IPS-18a (cell line): ENCODE data around the gene CA12.
"Not testable (repeated sequence)": the region's sequence is repeated elsewhere in the genome, so short reads cannot be mapped to it uniquely, and the experiment has no call there.

ENCODE experiments used
- H3K27ac ChIP-seq: one replicate; pipeline ENCODE4 v1.5.1; 2013; ENCODE audit warnings: low read length
- H3K27me3 ChIP-seq: one replicate; pipeline ENCODE4 v1.6.1; 2013; ENCODE audit warnings: mild to moderate bottlenecking, low read length; ENCODE audit not compliant: control insufficient read depth, insufficient read depth
- H3K36me3 ChIP-seq: one replicate; pipeline ENCODE4 v1.6.1; 2013; ENCODE audit warnings: low read depth, low read length; ENCODE audit not compliant: control insufficient read depth
- H3K4me1 ChIP-seq: one replicate; pipeline ENCODE4 v1.6.1; 2013; ENCODE audit warnings: low read depth, low read length; ENCODE audit not compliant: control insufficient read depth
- H3K4me3 ChIP-seq: one replicate; pipeline ENCODE4 v1.5.1; 2013; ENCODE audit warnings: low read length
- H3K9ac ChIP-seq: one replicate; pipeline ENCODE4 v1.6.1; 2013; ENCODE audit warnings: mild to moderate bottlenecking, low read length, moderate library complexity
- H3K9me3 ChIP-seq: one replicate; pipeline ENCODE4 v1.6.1; 2013; ENCODE audit warnings: low read depth, low read length; ENCODE audit not compliant: control insufficient read depth

Gene CA12

DNA sequence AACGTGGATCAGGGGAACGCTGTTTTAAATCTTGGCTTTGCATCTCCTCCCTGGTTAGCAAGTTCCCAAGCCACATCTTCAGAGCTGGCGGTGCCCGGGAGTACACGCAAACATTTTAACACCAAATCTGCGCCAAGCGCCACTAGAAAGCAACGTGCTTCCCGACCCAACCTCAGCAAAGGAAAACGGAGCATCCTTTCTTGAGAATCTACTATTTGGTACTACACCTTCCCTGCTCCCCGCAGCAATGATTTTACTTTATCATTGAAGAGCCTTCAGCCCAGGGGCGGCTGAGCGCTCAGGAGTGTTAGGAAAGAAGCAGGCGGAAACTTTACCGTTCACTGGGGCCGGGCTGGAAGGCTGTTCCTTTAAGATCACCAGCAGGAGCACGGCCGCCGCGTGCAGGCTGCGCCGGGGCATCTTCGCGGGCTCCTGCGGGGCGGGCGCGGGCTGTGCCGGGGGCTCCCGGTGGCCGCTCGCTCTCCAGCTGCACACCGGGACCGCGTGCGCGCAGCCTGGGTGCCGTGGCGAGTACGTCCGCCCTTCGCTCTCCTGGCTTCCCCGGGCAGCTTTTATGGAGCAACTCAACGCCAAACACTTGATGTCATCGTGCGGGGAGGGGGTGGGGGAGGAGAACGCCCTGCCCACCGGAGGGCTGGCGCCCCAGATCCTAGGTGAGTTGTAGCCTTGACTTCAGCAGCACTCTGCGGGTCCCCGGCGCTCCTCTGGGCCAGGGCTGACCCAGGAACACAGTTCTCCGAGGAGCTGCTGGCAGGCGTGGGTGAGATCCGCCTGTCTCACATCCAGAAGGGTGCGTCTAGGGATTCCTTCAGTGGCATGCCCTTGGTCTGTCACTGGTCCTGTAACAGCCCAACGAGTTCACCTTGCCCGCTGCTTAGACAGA is at the start of gene CA12:
Gene CA12, minus strand, starts transcription at position 546 of the 904 bp plus-strand sequence. Its CDS starts 126 bp downstream, at position 420.
- no peak within 1 kb of the TSS for H3K27ac ChIP-seq
- peak within 1 kb of the TSS; percentile 62 for H3K9ac ChIP-seq

DNA sequence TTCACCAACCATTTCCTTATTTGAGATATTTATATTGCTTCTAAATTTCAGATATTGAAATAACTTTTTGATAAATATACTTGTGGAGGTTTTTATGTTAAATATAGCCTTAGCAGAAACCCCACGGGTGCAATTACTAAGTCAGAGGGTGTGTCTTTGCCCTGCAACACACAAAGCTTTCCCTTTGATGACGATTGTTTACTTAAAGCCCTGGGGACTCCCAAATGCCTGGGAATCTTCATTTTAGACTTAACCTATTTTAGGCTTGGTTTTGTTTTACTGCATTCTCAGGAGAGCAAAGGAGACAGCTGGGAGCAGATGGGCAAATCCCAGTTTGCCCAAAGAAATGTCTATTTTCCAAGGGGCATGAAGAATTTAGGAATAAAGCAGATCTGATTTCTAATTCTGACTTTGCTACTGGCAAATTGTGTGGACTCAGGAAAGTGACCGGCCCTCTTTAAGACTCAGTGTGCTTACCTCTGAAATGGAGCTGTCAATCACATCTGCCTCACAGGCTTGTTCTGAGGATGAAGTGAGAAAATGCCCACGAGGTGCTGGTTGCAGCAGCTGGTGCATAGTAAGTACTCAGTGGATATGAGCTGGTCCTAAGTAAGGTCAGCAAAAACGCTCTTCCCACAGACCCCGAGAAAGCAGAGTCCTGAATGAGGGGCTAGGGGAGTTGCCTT is 49.3 kb upstream of the CA12 start:
- peaks cover 8% of the 10 kb centered on the region for H3K4me1 ChIP-seq
- H3K27me3 ChIP-seq: no peaks in the 10 kb centered on the region
- H3K9ac ChIP-seq: no peak overlapping the region
- H3K9me3 ChIP-seq: no peaks in the 10 kb centered on the region
- no peak overlapping the region for H3K27ac ChIP-seq
- no peak overlapping the region for H3K4me3 ChIP-seq
- no peaks in the 10 kb centered on the region for H3K36me3 ChIP-seq

More for the DNA sequence above, at the start of gene CA12:
- H3K36me3 ChIP-seq: no peaks in the 10 kb centered on the region
- H3K4me1 ChIP-seq: peaks cover 15% of the 10 kb centered on the region
- H3K27me3 ChIP-seq: peaks cover 36% of the 10 kb centered on the region
- peak within 1 kb of the TSS; percentile 72 for H3K4me3 ChIP-seq
- no peaks in the 10 kb centered on the region for H3K9me3 ChIP-seq

DNA sequence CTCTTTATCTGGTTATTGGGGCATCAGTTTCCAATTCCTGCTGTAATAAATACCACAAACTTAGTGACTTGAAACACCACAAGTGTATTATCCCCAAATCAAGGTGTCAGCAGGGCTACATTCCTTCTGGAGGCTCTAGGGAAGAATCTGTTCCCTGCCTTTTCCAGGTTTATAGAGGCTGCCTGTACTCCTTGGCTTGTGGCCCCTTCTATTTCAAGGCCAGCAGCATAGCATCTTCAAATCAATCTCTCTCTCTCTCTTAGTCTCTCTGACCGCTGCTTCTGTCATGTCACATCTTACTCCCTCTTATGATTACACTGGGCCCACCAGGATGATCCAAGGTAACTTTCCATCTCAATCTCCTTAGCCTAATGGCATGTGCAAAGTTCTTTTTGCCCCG is 44.9 kb upstream of the CA12 start:
- Histone ChIP-seq H3K4me1 (no peaks in the 10 kb centered on the region), H3K27ac (no peak overlapping the region), H3K9ac (no peak overlapping the region), H3K27me3 (no peaks in the 10 kb centered on the region), H3K4me3 (no peak overlapping the region), H3K36me3 (no peaks in the 10 kb centered on the region), H3K9me3 (no peaks in the 10 kb centered on the region)

DNA sequence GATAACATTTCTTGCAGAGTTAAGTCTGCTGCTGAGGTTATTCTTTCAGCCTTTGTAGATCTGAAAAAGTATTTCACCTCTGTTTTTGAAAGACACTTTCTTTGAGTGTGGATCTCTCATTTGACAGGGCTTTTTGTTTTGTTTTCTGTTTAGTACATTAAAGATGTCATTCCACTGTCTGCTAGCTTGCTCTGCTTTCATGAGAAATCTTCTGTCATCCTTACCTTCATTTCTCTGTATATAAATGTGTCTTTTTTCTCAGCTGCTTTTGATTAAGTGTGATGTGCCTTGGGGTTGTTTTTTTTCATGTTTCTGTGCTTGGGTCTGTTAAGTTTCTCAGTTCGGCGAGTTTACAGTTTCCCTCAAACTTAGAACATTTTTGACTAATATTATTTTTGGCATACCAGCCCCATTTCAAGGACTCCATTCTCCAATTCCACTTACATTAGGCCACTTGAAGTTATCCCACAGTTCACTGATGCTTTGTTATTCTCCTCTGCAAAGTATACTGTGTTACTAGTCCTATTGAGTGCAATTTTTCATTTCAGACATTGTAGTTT is 43.9 kb upstream of the CA12 start:
- H3K27me3 ChIP-seq: no peaks in the 10 kb centered on the region
- no peak overlapping the region for H3K4me3 ChIP-seq
- H3K27ac ChIP-seq: no peak overlapping the region
- H3K9me3 ChIP-seq: no peaks in the 10 kb centered on the region
- no peak overlapping the region for H3K9ac ChIP-seq
- no peaks in the 10 kb centered on the region for H3K36me3 ChIP-seq
- no peaks in the 10 kb centered on the region for H3K4me1 ChIP-seq

DNA sequence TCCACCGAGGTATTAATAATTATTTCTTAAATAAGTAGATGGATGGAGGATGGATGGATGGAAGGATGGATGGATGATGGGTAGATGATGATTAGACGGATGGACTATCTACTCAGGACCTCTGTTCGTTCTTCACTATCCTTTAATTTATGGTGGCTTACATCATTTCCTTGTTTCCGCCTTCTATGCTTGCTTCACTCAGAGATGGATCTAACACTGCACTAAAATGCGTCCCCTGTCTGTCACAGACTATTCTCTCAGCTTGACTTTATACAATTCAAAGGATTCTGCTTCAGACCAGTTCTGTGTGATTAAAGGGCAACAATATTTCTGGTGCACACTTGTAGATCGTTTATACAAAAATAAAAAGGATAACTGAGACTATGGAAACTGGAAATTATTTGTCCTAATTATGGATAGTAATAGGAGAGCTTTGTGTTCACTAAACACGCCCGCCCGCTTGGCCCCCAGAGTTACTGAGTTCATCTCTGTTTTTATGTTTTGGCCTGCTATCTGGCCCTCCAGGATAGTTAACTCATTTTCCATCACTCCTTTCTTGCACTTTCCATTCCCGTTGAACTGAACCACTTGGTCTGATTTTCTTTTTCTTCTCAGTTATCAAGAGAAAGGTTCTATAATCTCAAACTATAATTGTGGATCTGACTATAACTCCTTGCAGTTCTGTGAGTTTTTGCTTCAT is 41.4 kb upstream of the CA12 start:
- Histone ChIP-seq H3K36me3 (no peaks in the 10 kb centered on the region), H3K27me3 (no peaks in the 10 kb centered on the region), H3K4me1 (no peaks in the 10 kb centered on the region), H3K4me3 (no peak overlapping the region), H3K9ac (no peak overlapping the region), H3K27ac (no peak overlapping the region), H3K9me3 (no peaks in the 10 kb centered on the region)

DNA sequence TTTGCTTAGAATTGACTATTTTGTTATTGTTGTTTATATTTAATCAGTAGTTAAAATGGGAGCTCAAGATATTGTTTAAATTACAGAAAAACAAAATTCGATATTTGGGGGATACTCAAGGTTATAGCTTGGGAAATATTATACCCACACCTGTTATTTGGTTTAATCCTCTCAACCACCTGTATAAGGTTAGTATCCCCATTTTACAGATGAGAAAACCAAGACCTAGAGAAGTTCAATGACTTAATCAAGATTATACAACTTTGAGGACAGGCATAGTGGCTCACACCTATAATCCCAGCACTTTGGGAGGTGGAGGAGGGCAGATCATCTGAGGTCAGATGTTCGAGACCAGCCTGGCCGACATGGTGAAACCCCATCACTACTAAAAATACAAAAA is 39.8 kb upstream of the CA12 start:
- Histone ChIP-seq H3K4me1 (no peaks in the 10 kb centered on the region), H3K36me3 (no peaks in the 10 kb centered on the region), H3K27ac (no peak overlapping the region), H3K9ac (no peak overlapping the region), H3K27me3 (no peaks in the 10 kb centered on the region), H3K9me3 (no peaks in the 10 kb centered on the region), H3K4me3 (no peak overlapping the region)

DNA sequence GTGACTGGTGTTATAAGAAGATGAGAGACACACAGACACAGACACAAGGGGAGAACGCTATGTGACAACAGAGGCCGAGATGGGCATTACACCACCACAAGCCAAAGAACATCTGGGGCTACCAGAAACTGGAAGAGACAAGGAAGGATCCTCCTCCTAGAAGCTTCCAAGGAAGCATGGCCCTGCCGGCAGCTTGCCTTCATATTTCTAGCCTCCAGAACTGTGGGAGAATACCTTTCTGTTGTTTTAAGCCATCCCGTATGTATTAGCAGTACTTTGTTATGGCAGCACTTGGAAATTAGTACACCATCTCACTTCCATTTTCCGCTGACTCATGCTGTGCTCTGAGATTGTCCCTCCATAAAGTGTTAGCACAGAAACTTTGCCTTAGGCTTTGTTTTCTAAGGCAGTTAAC is 38.7 kb upstream of the CA12 start:
- Histone ChIP-seq H3K9me3 (no peaks in the 10 kb centered on the region), H3K4me1 (no peaks in the 10 kb centered on the region), H3K27ac (no peak overlapping the region), H3K4me3 (no peak overlapping the region), H3K9ac (no peak overlapping the region), H3K27me3 (no peaks in the 10 kb centered on the region), H3K36me3 (no peaks in the 10 kb centered on the region)

DNA sequence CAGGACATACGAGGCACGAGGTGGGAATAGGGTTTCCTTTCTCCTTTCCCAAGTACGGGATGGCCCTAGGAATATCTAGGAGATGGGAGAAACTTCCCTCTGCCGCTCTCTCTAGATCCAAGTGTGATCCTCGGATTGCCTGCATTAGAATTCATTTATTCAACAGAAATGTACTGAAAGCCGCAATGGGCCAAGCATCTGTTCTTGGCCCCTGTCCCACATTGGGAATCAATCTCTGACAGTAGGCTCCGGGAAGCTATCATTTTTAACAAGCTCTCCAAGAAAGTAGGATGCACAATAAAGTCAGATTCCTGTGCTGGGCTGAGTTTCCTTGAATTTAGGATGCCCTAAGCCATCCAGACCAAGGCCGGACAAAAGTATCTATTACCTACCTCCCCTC is 37.2 kb upstream of the CA12 start:
- no peaks in the 10 kb centered on the region for H3K9me3 ChIP-seq
- no peaks in the 10 kb centered on the region for H3K36me3 ChIP-seq
- no peaks in the 10 kb centered on the region for H3K27me3 ChIP-seq
- no peaks in the 10 kb centered on the region for H3K4me1 ChIP-seq
- H3K9ac ChIP-seq: no peak overlapping the region
- H3K27ac ChIP-seq: no peak overlapping the region
- H3K4me3 ChIP-seq: no peak overlapping the region

DNA sequence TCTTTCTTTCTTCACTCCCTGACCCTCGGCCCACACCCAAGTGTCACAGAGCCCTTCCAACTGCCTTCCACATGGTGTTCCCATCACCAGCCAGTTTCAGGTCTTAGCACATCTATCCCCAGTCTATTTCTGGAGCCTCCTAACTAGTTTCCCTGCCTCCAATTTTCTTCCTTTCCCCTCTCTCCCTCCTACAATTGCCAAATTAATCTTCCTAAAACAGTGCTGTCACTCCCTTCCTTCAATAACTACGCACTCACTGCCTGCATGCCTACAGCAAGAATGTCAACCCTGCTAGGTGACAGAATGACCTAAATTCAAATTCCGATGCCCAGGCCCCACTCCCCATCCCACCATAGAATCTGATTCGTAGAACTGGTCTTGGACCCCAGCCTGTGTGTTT is 36.1 kb upstream of the CA12 start:
- Histone ChIP-seq H3K36me3 (no peaks in the 10 kb centered on the region), H3K4me1 (no peaks in the 10 kb centered on the region), H3K27ac (no peak overlapping the region), H3K9ac (no peak overlapping the region), H3K9me3 (no peaks in the 10 kb centered on the region), H3K4me3 (no peak overlapping the region), H3K27me3 (no peaks in the 10 kb centered on the region)

DNA sequence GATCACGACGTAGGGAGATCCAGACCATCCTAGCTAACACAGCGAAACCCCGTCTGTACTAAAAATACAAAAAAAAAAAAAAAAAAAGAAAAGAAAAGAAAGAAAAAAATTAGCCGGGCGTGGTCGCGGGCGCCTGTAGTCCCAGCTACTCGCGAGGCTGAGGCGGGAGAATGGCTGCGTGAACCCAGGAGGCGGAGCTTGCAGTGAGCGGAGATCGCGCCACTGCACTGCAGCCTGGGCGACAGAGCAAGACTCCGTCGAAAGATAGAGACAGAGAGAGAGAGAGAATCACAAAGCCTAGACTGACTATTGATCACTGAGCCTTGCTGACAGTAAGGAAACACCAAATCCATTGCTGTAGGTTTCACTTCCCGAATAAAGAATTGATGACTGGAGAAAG is 35.6 kb upstream of the CA12 start:
- H3K9me3 ChIP-seq, H3K27ac ChIP-seq, H3K4me3 ChIP-seq, H3K36me3 ChIP-seq, H3K27me3 ChIP-seq, H3K4me1 ChIP-seq, H3K9ac ChIP-seq: not testable (repeated sequence)

DNA sequence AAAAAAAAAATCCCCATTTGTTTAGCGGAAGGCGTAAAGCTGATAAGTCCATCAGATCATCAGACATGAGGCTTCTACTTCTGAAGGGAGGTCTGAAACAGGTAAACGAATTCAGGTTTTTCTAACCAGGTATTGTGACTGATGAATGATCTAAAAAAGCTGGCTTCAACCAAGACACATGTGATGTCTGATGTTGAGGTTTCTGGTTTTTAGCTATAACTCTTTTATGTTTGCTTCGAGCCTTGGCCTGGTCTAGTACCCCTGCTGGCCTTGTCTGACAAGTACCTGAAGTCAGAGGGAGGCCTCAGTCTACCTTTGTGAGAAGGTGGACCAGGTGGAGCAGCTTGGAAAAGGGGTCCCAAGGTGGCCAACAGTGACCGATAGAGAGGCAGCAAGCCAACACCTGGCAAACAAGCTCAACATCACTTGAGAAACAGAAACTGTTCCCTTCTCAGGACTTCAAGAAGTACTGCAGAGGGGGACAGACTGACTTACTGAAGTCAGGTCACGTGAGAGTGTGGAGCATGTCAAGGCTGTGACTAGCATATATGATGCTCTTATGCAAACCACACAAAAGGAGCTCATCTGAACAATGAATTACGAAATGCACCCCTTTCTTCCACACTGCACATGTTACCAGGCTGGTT is 33.0 kb upstream of the CA12 start:
- H3K9ac ChIP-seq: no peak overlapping the region
- no peak overlapping the region for H3K27ac ChIP-seq
- H3K27me3 ChIP-seq: no peaks in the 10 kb centered on the region
- no peaks in the 10 kb centered on the region for H3K9me3 ChIP-seq
- H3K36me3 ChIP-seq: no peaks in the 10 kb centered on the region
- H3K4me1 ChIP-seq: no peaks in the 10 kb centered on the region
- no peak overlapping the region for H3K4me3 ChIP-seq
